ENCODE data around the gene RUNX2. TPM values are rescaled to one million over a fixed set of nuclear protein-coding genes. Genes with fewer than 3 reads are reported as not detected.

RUNX2 gene
- total RNA-seq, 1 donor from 2014 or later = not detected

- H3K9me3 Mint-ChIP-seq (ENCODE audit: unreplicated experiment) = peaks cover under 1% of the 10 kb centered on the region
- no peak overlapping the region for H3K27ac Mint-ChIP-seq (ENCODE audit: unreplicated experiment)
Observed at GRCh38 chr6:45658958-45659357, 330.8 kb downstream of the RUNX2 start.

GRCh38 chr6:45661661-45662060, 333.5 kb downstream of the RUNX2 start:
- Mint-ChIP-seq H3K27ac (ENCODE audit: unreplicated experiment) (no peak overlapping the region), H3K36me3 (ENCODE audit: unreplicated experiment) (peaks cover 9% of the 10 kb centered on the region), H3K4me1 (ENCODE audit: low read depth, unreplicated experiment) (peaks cover 8% of the 10 kb centered on the region), H3K27me3 (ENCODE audit: unreplicated experiment) (peaks cover 4% of the 10 kb centered on the region), H3K9me3 (ENCODE audit: unreplicated experiment) (peaks cover 4% of the 10 kb centered on the region), H3K4me3 (ENCODE audit: unreplicated experiment) (no peak overlapping the region)
- no peak for DNase-seq
- TF ChIP-seq CTCF (IDR thresholded peaks at IDR 0.05; ENCODE audit: partially characterized antibody, unreplicated experiment) = no peak

More at GRCh38 chr6:45658958-45659357, 330.8 kb downstream of the RUNX2 start:
- no peak for DNase-seq
- Mint-ChIP-seq H3K36me3 (ENCODE audit: unreplicated experiment) (peaks cover 9% of the 10 kb centered on the region), H3K4me3 (ENCODE audit: unreplicated experiment) (no peak overlapping the region), H3K27me3 (ENCODE audit: unreplicated experiment) (peaks cover 4% of the 10 kb centered on the region), H3K4me1 (ENCODE audit: low read depth, unreplicated experiment) (peaks cover 6% of the 10 kb centered on the region)
- no peak for TF ChIP-seq CTCF (IDR thresholded peaks at IDR 0.05; ENCODE audit: partially characterized antibody, unreplicated experiment)

- TF ChIP-seq CTCF (IDR thresholded peaks at IDR 0.05; ENCODE audit: partially characterized antibody, unreplicated experiment) = peak; percentile 17
- Mint-ChIP-seq H3K9me3 (ENCODE audit: unreplicated experiment) (peaks cover 5% of the 10 kb centered on the region), H3K27me3 (ENCODE audit: unreplicated experiment) (peaks cover 6% of the 10 kb centered on the region), H3K36me3 (ENCODE audit: unreplicated experiment) (peaks cover 9% of the 10 kb centered on the region), H3K4me3 (ENCODE audit: unreplicated experiment) (peak overlapping the region; percentile 87), H3K27ac (ENCODE audit: unreplicated experiment) (no peak overlapping the region), H3K4me1 (ENCODE audit: low read depth, unreplicated experiment) (peaks cover 4% of the 10 kb centered on the region)
- DNase-seq = peak; percentile 60
Observed at GRCh38 chr6:45663251-45664221, 335.4 kb downstream of the RUNX2 start.

GRCh38 chr6:45664707-45665106, 336.6 kb downstream of the RUNX2 start:
- Mint-ChIP-seq H3K4me3 (ENCODE audit: unreplicated experiment) (no peak overlapping the region), H3K27me3 (ENCODE audit: unreplicated experiment) (peaks cover 6% of the 10 kb centered on the region), H3K9me3 (ENCODE audit: unreplicated experiment) (peaks cover 5% of the 10 kb centered on the region), H3K4me1 (ENCODE audit: low read depth, unreplicated experiment) (peaks cover 4% of the 10 kb centered on the region), H3K36me3 (ENCODE audit: unreplicated experiment) (peaks cover 9% of the 10 kb centered on the region), H3K27ac (ENCODE audit: unreplicated experiment) (no peak overlapping the region)
- no peak for DNase-seq
- no peak for TF ChIP-seq CTCF (IDR thresholded peaks at IDR 0.05; ENCODE audit: partially characterized antibody, unreplicated experiment)

GRCh38 chr6:45665859-45666258, 337.7 kb downstream of the RUNX2 start:
- H3K4me1 Mint-ChIP-seq (ENCODE audit: low read depth, unreplicated experiment) = peaks cover 4% of the 10 kb centered on the region
- no peak for TF ChIP-seq CTCF (IDR thresholded peaks at IDR 0.05; ENCODE audit: partially characterized antibody, unreplicated experiment)
- H3K27me3 Mint-ChIP-seq (ENCODE audit: unreplicated experiment) = peaks cover 6% of the 10 kb centered on the region
- H3K4me3 Mint-ChIP-seq (ENCODE audit: unreplicated experiment) = no peak overlapping the region
- peaks cover 5% of the 10 kb centered on the region for H3K9me3 Mint-ChIP-seq (ENCODE audit: unreplicated experiment)
- H3K36me3 Mint-ChIP-seq (ENCODE audit: unreplicated experiment) = peaks cover 9% of the 10 kb centered on the region
- no peak overlapping the region for H3K27ac Mint-ChIP-seq (ENCODE audit: unreplicated experiment)
- no peak for DNase-seq
